GM21528 (cell line): ENCODE measurements around the gene SASH1.

Source experiments
- ATAC-seq: cut with Tn5 transposase; IDR thresholded peaks from one replicate; pipeline ENCODE4 v1.9.1; 2021; ENCODE audit warnings: mild to moderate bottlenecking, moderate library complexity; ENCODE audit not compliant: unreplicated experiment, low FRiP score

SASH1 gene

GRCh38 chr6:148426317-148426977 is 83.8 kb downstream of the SASH1 start:
- no peak for ATAC-seq

DNA sequence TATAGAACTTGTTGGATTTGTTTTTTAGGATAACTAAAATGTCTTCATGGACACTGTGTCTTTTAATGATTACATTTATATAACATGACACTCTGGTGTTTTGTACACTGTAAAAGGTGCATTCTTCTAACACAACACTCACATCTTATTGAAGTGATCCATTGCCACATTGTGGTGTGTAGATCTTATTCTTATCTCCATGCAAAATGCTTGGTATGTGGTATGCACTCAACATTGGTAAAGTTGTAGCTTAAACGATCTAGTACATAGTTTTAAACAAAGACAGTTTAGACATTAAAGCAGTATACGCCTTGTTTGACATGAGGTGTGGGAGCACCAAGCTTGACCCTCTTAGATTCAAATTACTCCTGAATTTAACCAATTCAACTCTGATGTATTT is 84.7 kb downstream of the SASH1 start:
- ATAC-seq: no peak

- ATAC-seq: no peak
These were observed 86.8 kb downstream of the SASH1 start for GRCh38 chr6:148429423-148429822.

DNA sequence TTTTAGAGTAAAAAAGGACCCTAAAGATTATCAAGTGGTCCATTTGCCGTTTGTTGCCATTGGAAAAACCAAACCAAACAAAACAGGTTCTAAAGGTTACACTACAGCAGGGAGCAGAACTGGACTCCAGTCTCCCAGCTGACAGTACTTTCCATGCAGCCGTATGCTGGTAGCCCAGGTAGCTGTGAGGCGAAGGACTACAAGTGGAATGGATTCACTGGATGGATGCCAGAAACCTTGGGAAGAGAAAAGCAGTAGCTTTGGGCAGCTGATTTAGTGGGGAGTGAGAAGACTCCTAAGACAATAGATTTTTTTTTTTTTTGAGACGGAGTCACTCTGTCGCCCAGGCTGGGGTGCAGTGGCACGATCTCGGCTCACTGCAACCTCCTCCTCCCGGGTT is 88.3 kb downstream of the SASH1 start:
- ATAC-seq: no peak

DNA sequence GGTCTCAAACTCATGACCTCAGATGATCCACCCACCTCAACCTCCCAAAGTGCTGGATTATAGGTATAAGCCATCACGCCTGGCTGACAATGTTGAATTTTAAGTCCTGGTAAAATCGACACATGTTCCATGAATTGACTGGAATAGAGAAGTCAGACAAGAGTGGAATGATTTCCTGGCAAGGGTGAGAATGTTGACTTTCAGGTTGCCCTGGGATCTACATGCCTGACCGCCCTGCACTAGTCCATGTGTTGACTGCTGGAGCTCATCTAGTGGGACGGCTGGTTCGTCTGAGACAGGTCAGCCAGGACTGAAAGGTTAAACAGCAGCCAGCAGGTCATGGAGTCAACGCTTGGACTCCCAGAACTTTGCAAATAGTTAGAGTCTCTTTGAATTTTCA is 88.8 kb downstream of the SASH1 start:
- ATAC-seq: no peak

- ATAC-seq: no peak
These were observed 89.2 kb downstream of the SASH1 start for GRCh38 chr6:148431840-148432239.

- ATAC-seq: no peak
These were observed 90.0 kb downstream of the SASH1 start for GRCh38 chr6:148432462-148433195.

DNA sequence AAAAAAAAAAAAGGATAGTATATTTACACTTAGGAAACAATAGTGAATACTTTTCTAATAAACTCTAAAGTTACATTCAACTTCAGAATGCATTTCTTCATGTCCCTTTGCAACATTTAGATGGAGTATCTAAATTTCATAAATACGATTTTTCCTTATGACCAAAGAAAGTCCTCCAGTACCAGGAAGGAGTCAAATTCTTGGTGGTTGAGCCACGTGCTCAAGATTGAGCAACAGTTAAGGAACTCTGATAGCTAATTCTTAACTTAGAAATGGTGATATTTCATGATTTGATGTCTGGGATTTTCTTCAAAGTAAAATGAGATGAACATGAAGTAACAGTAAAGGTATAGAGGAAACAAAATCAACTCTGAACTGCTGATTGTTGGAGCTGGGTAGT is 92.7 kb downstream of the SASH1 start:
- no peak for ATAC-seq

DNA sequence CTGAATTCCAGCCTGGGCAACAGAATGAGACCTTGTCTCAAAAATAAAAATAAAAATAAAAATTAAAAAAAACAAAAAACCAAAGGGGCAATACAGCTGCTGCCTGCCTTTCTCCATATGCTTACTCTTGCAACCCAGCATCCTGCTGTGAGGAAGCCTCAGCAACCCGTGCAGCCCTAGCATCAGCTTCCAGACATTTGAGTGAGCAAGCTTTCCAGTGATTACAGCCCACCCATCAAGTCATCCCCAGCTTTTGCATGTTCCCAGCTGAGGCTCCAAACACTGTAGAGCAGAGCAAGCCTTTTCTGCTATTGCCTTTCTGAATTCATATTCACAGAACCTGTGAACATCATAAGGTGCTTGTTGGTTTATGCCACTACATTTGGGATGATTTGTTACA is 93.8 kb downstream of the SASH1 start:
- ATAC-seq: no peak

DNA sequence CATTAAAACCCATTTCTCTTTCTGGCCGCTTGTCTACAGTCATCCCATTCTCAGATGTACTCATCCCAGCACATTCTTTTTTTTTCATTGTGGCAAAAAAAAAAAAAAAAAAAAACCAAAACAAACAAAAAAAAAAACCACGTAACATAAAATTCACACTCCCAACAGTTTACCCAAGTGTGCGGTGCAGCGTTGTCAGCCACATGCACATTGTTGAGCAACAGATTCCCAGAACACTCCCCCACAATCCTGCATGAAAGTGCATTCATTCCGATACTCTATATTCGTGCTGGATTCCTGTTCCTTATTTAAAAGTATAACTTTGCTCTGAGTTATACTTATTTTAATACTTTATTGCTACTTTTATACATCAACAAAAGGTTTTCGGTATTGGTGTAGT is 96.0 kb downstream of the SASH1 start:
- ATAC-seq: no peak

DNA sequence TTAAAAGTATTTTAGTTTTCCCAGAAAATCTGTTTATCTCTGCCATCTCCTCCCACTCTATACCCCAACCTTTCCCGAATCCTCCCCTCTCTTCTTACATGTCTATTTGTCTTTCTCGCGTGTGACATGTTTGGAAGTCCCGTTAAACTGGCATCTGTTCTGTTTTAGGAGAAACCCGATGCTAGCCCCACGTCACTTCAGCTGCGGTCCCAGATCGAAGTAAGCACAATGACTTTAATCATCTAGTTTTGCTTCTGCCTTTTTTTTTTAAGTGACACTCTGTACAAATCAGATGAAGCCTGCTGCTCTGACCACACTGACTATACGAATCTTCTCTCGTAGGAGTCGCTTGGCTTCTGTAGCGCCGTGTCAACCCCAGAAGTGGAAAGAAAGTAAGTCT is 97.4 kb downstream of the SASH1 start:
- ATAC-seq: no peak

DNA sequence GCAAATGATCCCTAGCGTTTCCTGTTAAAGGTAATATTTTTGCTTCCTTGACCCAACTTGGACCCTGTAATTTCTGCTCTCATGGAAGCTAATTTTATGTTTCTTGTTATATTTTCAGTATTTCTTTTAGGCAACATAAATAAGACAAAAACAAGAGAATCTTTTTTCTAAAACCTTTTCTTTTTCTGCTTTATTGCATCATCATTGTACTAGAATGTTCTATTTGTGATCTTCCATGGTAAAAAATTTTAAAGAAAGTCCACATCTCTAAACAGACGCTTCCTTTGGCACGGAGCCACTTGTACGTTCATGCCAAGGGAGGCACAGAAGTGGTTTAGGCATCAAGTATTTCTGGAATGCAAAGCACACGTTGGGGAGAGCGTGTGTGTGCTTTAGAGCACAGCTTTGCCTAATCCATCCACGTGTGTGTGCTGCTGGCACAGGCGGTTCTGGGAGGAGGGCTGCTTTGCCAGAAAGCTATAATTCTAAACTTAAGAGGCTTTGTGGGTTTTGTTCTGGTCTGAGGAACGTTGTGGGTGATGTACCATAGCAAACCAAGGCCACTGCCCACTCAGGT is 98.3 kb downstream of the SASH1 start:
- ATAC-seq: no peak

GRCh38 chr6:148441454-148441911 is 98.8 kb downstream of the SASH1 start:
- ATAC-seq: no peak

- ATAC-seq: no peak
These were observed 101.3 kb downstream of the SASH1 start for GRCh38 chr6:148443798-148444560.

- ATAC-seq: no peak
These were observed 102.5 kb downstream of the SASH1 start for GRCh38 chr6:148445116-148445515.

DNA sequence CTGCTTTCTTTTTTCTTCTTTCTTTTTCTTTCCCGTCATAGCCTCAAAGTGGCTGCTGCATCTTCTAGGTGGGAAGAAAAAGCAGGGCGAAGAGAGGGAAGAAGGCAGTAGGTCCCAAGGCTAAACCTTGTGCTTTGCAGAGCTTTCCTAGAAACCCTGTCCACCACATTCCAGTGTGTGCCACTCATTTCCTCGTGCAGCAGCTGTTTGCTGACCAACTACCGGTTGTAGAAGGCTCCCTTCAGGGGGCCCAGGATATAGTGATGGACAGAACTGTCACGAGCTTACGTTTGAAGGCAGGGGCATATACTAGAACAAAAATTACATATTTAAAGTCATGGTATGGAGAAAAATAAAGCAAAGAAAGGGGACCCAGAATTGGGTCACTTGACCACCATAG is 103.0 kb downstream of the SASH1 start:
- ATAC-seq: no peak

GRCh38 chr6:148446681-148447080 is 104.0 kb downstream of the SASH1 start:
- ATAC-seq: no peak

DNA sequence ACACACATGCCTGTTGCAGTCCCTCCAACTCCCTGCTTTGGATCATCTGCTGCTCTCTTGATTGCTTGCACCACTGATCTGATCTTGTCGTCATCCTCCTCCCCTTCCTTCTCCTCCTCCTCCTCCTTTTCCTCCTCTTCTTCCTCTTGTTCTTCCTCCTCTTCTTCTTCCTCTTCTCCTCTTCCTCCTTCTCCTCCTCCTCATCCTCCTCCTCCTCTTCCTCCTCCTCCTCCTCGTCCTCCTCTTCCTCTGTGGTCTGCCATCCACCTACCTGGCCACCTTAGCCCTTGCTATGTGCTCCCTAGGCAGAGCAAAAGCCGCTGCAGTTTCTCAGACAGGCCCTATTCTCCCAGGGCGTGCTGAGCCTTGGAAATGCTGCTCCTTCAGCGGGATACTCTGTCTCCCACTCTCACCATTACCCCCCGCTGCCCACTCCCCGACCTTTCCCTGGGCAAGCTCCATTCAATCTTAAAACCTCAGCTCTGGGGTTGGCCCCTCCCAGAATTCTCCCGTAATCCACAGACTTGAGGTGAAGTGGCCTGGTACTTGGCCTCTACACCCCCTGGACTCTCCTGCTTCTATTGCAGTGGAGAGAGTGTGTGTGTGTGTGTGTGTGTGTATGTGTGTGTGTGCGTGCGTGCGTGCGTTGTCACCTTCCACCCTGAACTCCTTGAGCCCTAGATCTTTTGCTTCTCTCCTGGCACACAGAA is 105.0 kb downstream of the SASH1 start:
- ATAC-seq: no peak

- no peak for ATAC-seq
These were observed 105.9 kb downstream of the SASH1 start for GRCh38 chr6:148448369-148449012.

DNA sequence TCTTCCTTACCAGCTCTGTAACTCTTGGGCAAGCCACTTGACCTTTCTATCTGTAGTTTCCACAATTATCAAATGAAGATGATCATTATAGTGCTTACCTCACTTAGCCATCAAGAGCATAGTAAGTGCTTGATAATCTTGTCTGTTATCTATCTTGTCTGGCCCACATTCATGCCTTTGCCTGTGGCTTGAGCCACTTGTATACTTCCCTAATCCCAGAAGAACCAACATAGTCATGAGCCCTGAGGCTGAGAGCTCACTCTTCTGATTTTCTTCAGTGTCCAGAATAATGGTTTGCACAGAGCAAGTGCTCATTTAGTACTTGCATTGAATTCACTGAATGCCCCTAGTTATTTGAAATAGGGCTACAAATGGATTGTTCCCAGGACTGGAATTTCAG is 108.2 kb downstream of the SASH1 start:
- ATAC-seq: no peak
